Mammary epithelial cell (primary cell): ENCODE data around the gene MIXL1.

Experiments used
- EZH2 ChIP-seq: IDR thresholded peaks from 2 replicates; pipeline ENCODE4 v1.6.1; 2012; ENCODE audit warnings: low read length, inconsistent platforms, borderline replicate concordance
- TF ChIP-seq, protein P1 (sequence below), 2 donors: IDR thresholded peaks in 1 of 2; conservative IDR thresholded peaks in 1 of 2; 2 replicates each; pipeline ENCODE4 v1.5.1; 2011 to 2012; ENCODE audit warnings: inconsistent platforms in 2 of 2, low read length in 2 of 2, mild to moderate bottlenecking in 2 of 2, control low read depth in 1 of 2, low read depth in 1 of 2; ENCODE audit not compliant: insufficient read depth in 1 of 2; ENCODE audit errors: extremely low read depth in 1 of 2

DNA sequence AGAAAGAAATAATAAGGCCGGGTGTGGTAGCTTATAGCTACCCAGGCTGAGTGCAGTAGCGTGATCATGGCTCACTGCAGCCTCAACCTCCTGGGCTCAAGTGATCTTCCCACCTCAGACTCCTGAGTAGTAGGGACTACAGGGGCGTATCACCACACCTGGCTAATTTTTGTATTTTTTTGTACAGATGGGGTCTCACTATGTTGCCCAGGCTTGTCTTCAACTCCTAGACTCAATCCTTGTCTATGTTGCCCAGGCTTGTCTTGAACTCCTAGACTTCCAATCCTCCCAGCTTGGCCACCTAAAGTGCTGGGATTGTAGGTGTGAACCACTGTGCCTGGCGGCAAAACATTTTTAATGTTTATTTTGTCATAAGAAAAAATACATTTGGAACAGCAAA, 30.5 kb downstream of the MIXL1 start:
- TF ChIP-seq, protein P1, sequence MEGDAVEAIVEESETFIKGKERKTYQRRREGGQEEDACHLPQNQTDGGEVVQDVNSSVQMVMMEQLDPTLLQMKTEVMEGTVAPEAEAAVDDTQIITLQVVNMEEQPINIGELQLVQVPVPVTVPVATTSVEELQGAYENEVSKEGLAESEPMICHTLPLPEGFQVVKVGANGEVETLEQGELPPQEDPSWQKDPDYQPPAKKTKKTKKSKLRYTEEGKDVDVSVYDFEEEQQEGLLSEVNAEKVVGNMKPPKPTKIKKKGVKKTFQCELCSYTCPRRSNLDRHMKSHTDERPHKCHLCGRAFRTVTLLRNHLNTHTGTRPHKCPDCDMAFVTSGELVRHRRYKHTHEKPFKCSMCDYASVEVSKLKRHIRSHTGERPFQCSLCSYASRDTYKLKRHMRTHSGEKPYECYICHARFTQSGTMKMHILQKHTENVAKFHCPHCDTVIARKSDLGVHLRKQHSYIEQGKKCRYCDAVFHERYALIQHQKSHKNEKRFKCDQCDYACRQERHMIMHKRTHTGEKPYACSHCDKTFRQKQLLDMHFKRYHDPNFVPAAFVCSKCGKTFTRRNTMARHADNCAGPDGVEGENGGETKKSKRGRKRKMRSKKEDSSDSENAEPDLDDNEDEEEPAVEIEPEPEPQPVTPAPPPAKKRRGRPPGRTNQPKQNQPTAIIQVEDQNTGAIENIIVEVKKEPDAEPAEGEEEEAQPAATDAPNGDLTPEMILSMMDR (conservative IDR thresholded peaks at IDR 0.05 in 1 of 2, IDR thresholded peaks at IDR 0.05 in 1 of 2; ENCODE audit: extremely low read depth in 1 of 2, insufficient read depth in 1 of 2, low read depth in 1 of 2, low read length in 2 of 2), result no peak
- no peak for TF ChIP-seq EZH2
